HG02981 (cell line): ENCODE results near the gene CHP1.
"Not testable (repeated sequence)": the region's sequence is repeated elsewhere in the genome, so short reads cannot be mapped to it uniquely, and the experiment has no call there.

Experiments used
- ATAC-seq: cut with Tn5 transposase; IDR thresholded peaks from one replicate; pipeline ENCODE4 v1.9.1; 2021; ENCODE audit warnings: mild to moderate bottlenecking, moderate library complexity; ENCODE audit not compliant: unreplicated experiment

The CHP1 gene

GRCh38 chr15:41230650-41231421 lies at the start of gene CHP1, which contains the start of gene EXD1:
CHP1 (plus strand) TSS chr15:41231268; CDS start chr15:41231383, 115 bp downstream.
EXD1 (minus strand) TSS chr15:41230757; CDS start chr15:41226575, 4,182 bp downstream.
- peak; percentile 89 for ATAC-seq

GRCh38 chr15:41182266-41182665 lies 48.8 kb upstream of the CHP1 start:
- ATAC-seq: no peak

GRCh38 chr15:41183581-41183980 lies 47.5 kb upstream of the CHP1 start:
- ATAC-seq: no peak

GRCh38 chr15:41194444-41194843 lies 36.6 kb upstream of the CHP1 start:
- ATAC-seq: no peak

GRCh38 chr15:41199470-41199869 lies 31.6 kb upstream of the CHP1 start:
- ATAC-seq: no peak

GRCh38 chr15:41203395-41203794 lies 27.7 kb upstream of the CHP1 start:
- ATAC-seq: no peak

- no peak for ATAC-seq
Observed at GRCh38 chr15:41205315-41205714, 25.8 kb upstream of the CHP1 start.

- ATAC-seq: no peak
Observed at GRCh38 chr15:41207687-41208448, 23.2 kb upstream of the CHP1 start.

- no peak for ATAC-seq
Observed at GRCh38 chr15:41215708-41216107, 15.4 kb upstream of the CHP1 start.

- ATAC-seq: no peak
Observed at GRCh38 chr15:41218851-41219250, 12.2 kb upstream of the CHP1 start.

- ATAC-seq: no peak
Observed at GRCh38 chr15:41219381-41219780, 11.7 kb upstream of the CHP1 start.

- ATAC-seq: no peak
Observed at GRCh38 chr15:41230345-41230649, 771 bp upstream of the CHP1 start.

- peak; percentile 38 for ATAC-seq
Observed at GRCh38 chr15:41231422-41232226, 556 bp downstream of the CHP1 start.

GRCh38 chr15:41233367-41233771 lies 2.3 kb downstream of the CHP1 start:
- no peak for ATAC-seq

- not testable (repeated sequence) for ATAC-seq
Observed at GRCh38 chr15:41235228-41235627, 4.2 kb downstream of the CHP1 start.

GRCh38 chr15:41235929-41236328 lies 4.9 kb downstream of the CHP1 start:
- ATAC-seq: no peak

- ATAC-seq: no peak
Observed at GRCh38 chr15:41238100-41238499, 7.0 kb downstream of the CHP1 start.

GRCh38 chr15:41241221-41241964 lies 10.3 kb downstream of the CHP1 start:
- ATAC-seq: no peak

- ATAC-seq: not testable (repeated sequence)
Observed at GRCh38 chr15:41250745-41251144, 19.7 kb downstream of the CHP1 start.

GRCh38 chr15:41251411-41251810 lies 20.3 kb downstream of the CHP1 start:
- no peak for ATAC-seq

- ATAC-seq: no peak
Observed at GRCh38 chr15:41254560-41254959, 23.5 kb downstream of the CHP1 start.
